HG02885 (cell line): ENCODE data around the gene GAB1.

Source experiments
- ATAC-seq: cut with Tn5 transposase; IDR thresholded peaks from one replicate; pipeline ENCODE4 v1.9.1; 2021; ENCODE audit warnings: mild to moderate bottlenecking; ENCODE audit not compliant: unreplicated experiment, poor library complexity

Gene GAB1

GRCh38 chr4:143382596-143382995 is 45.9 kb downstream of the GAB1 start:
- ATAC-seq = peak; percentile 33

- no peak for ATAC-seq
These were observed 46.4 kb downstream of the GAB1 start for GRCh38 chr4:143383005-143383574.

- no peak for ATAC-seq
These were observed 47.8 kb downstream of the GAB1 start for GRCh38 chr4:143384381-143384994.

- ATAC-seq = no peak
These were observed 50.1 kb downstream of the GAB1 start for GRCh38 chr4:143386812-143387211.

GRCh38 chr4:143389579-143390195 is 53.0 kb downstream of the GAB1 start:
- ATAC-seq = no peak

- ATAC-seq = no peak
These were observed 54.1 kb downstream of the GAB1 start for GRCh38 chr4:143390764-143391163.

- ATAC-seq = no peak
These were observed 54.6 kb downstream of the GAB1 start for GRCh38 chr4:143391261-143391660.

- no peak for ATAC-seq
These were observed 55.2 kb downstream of the GAB1 start for GRCh38 chr4:143391895-143392294.

GRCh38 chr4:143393195-143393594 is 56.5 kb downstream of the GAB1 start:
- ATAC-seq = no peak

GRCh38 chr4:143394739-143395453 is 58.2 kb downstream of the GAB1 start:
- no peak for ATAC-seq

- ATAC-seq = no peak
These were observed 60.0 kb downstream of the GAB1 start for GRCh38 chr4:143396695-143397094.

- no peak for ATAC-seq
These were observed 60.7 kb downstream of the GAB1 start for GRCh38 chr4:143397335-143397734.

GRCh38 chr4:143397887-143398286 is 61.2 kb downstream of the GAB1 start:
- no peak for ATAC-seq

- peak; percentile 63 for ATAC-seq
These were observed 62.7 kb downstream of the GAB1 start for GRCh38 chr4:143399113-143399949.

GRCh38 chr4:143400082-143400481 is 63.4 kb downstream of the GAB1 start:
- ATAC-seq = no peak

GRCh38 chr4:143402776-143403552 is 66.3 kb downstream of the GAB1 start:
- ATAC-seq = peak; percentile 37

GRCh38 chr4:143403553-143403820 is 66.8 kb downstream of the GAB1 start:
- no peak for ATAC-seq

- peak; percentile 95 for ATAC-seq
These were observed 67.9 kb downstream of the GAB1 start for GRCh38 chr4:143404555-143404954.

GRCh38 chr4:143405075-143405730 is 68.5 kb downstream of the GAB1 start:
- ATAC-seq = peak; percentile 15
